Astrocyte of the cerebellum (primary cell): ENCODE results near the gene ARHGEF28.

Source experiments
- DNase-seq: peaks from one replicate; pipeline ENCODE4 v3.0.0-alpha.2; 2011; ENCODE audit warnings: low read depth
- H3K4me3 ChIP-seq: 2 replicates; pipeline ENCODE4 v1.5.1; 2011; ENCODE audit warnings: mild to moderate bottlenecking, low read depth, low read length, moderate library complexity
- in situ Hi-C: cut with HindIII; loops from 2 replicates; pipeline ENCODE4 v1.10.0; 2017; ENCODE audit warnings: low sequenced_read_pairs
- TF ChIP-seq, protein P1 (sequence below): IDR thresholded peaks from 2 replicates; pipeline ENCODE4 v1.5.1; 2012; ENCODE audit warnings: low read length, low read depth, moderate library complexity, mild to moderate bottlenecking; ENCODE audit errors: missing control alignments

The ARHGEF28 gene

DNA sequence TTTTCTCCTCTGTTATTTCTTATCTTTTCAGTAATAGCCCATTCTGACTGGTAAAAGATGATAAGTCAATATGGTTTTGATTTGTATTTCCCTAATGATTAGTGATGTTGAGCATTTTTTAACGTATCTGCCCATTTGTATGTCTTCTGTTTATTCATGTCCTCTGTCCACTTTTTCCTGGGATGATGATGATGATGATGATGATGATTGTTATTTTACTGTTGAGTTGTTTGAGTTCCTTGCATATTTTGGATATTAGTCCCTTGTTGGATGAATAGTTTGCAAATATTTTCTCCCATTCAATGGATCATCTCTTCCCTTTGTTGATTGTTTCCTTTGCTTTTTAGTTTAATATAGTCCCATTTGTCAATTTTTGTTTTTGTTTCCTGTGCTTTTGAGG is 33.4 kb upstream of the ARHGEF28 start:
- no peak for DNase-seq
- H3K4me3 ChIP-seq: no peak overlapping the region
- in situ Hi-C loops: loop anchor here (5.0 to 25.0 kb wide), 2 partner anchors 205 to 1070 kb away; no protein-coding TSS in a partner anchor
- TF ChIP-seq, protein P1, sequence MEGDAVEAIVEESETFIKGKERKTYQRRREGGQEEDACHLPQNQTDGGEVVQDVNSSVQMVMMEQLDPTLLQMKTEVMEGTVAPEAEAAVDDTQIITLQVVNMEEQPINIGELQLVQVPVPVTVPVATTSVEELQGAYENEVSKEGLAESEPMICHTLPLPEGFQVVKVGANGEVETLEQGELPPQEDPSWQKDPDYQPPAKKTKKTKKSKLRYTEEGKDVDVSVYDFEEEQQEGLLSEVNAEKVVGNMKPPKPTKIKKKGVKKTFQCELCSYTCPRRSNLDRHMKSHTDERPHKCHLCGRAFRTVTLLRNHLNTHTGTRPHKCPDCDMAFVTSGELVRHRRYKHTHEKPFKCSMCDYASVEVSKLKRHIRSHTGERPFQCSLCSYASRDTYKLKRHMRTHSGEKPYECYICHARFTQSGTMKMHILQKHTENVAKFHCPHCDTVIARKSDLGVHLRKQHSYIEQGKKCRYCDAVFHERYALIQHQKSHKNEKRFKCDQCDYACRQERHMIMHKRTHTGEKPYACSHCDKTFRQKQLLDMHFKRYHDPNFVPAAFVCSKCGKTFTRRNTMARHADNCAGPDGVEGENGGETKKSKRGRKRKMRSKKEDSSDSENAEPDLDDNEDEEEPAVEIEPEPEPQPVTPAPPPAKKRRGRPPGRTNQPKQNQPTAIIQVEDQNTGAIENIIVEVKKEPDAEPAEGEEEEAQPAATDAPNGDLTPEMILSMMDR: no peak

DNA sequence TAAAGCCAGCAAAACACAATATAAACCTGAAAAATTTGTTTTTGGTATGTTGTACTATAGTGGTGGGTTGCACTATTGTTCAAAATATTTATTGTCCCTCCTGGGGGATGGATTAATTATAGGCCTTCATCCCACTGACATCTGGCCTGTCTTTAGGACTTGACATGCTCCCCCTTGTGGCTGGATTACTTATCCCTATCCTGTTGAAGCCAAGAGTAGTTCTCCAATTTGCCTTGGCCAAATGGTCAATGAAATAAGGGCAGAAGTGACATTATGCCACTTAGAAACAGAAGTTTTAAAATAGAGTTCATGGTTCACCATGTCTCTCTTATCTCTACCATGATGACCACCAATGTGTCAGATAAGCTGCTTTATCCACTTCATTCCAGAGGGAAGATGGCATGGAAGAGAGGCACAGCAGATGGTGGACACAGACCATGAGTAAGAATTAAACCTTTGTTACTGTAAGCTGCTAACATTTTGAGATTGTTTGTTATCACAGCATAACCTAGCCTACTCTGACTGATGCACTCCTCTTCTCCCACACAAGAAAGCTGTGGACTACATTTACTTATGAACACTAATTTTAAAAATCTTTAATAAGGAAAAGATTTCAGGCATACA is 29.2 kb upstream of the ARHGEF28 start:
- H3K4me3 ChIP-seq: no peak overlapping the region
- in situ Hi-C loops: loop anchor here (25.0 kb wide), 1 partner anchor 1065 kb away; no protein-coding TSS in a partner anchor
- DNase-seq: no peak
- TF ChIP-seq, protein P1: peak; percentile 55

DNA sequence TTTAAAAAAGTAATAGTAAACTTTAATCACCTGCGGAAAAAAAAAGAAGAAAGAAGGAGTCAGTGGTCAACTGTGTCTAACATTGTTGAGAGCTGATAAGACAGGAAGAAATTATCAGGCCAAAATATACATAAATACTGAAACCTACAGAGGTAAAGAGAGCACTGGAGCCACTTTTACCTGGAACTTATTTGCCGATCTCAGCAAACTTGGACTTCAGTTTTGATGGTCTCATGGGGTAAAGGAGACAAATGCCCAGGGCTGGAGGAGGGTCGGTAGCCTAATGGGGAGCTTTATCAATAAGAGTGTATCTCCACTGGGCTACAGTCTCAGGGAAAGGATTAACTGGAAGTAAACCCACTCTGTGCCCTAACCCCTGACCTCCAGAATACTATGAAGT is 26.6 kb upstream of the ARHGEF28 start:
- TF ChIP-seq, protein P1: no peak
- no peak overlapping the region for H3K4me3 ChIP-seq
- no peak for DNase-seq
- in situ Hi-C loops: loop anchor here (25.0 kb wide), 1 partner anchor 1063 kb away; no protein-coding TSS in a partner anchor

DNA sequence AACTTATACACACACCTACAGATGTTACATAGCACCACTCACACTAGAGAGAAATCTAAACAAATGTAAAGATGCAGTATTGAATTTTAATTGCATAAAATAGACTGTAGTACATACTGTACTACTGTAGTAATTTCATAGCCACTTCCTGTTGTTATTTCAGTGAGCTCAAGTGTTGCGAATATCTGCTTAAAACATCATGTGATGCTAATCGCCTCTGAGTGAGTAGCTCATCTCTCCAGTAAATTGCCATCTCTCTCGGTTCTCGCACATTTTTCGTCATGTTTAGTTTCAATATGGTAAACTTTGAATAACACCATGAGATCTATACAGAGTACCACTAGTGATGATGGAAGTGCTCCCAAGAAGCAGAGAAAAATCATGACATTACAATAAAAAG is 22.0 kb upstream of the ARHGEF28 start:
- TF ChIP-seq, protein P1: no peak
- DNase-seq: no peak
- in situ Hi-C loops: no loop called here
- H3K4me3 ChIP-seq: no peak overlapping the region

DNA sequence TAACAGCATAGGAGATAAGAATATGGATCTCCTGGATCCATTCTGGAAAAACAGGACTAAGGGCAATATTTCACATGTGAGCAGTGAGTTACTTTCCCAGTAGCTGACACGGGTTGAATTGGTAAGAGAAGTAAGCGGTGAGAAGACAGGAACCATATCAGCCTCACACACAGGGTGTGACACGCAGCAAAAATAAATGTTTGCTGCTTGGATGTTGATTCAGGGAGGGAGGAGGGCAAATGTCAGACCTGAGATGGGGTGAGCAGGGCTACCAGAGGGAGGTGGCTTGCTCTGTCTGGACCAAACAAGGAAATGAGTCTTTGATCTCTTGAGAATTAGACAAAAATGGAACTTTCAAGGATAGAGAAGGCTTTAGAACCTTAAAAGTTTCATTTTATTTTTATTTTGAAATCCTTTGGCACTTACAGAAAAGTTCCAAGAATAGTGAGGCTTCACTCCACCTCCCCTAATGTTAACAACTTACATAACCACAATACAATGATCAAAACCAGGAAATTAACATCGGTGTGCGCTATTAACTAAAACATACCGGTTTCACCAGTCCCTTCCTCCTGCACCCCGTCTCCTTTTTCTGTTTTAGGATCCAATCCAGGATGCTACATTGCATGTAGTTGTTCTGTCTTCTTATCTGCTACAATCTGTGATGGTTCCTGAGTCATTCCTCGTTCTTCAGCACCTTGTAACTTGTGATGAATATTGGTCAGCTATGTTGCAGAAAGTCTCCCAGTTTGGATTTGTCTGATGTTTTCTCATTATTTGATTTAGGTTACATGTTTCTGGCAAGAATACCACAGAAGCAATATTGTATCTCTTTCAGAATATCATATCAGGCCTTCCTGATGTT is 20.5 kb upstream of the ARHGEF28 start:
- no peak overlapping the region for H3K4me3 ChIP-seq
- no peak for DNase-seq
- TF ChIP-seq, protein P1: no peak
- in situ Hi-C loops: no loop called here

DNA sequence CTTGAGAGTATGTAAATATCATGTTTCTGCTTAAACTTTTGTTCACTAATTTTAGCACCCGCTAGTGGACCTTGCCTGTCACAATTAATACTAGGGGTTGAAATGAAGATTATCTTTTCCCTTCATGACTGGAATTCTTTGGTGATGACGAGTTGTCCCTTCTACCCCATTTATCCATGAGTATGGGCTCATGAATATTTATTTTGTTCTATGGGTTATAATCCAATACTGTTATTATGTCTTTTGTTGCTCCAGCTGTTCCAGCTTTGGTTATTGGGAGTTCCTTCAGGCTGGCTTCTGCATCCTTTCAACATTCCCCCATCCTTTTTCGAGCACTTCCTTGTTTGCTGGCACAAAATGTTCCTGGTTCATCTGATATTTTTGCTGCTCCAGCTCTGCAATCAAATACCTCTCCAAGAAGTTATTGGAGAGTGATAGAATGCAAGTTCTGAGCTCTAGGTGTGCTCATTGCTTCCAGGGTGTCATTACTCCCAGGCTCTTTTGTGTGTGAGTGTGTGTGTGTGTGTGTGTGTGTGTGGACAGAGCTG is 19.7 kb upstream of the ARHGEF28 start:
- no peak for DNase-seq
- TF ChIP-seq, protein P1: no peak
- H3K4me3 ChIP-seq: no peak overlapping the region
- in situ Hi-C loops: no loop called here
